AG04449 (cell line): ENCODE measurements around the gene RFX6.

Experiments used
- CTCF ChIA-PET: fragments of 350-600 bp; formaldehyde crosslinking; extraction: SDS; loops from one replicate; lab custom pipeline; 2021; ENCODE audit warnings: antibody characterized with exemption; lab: Yijun Ruan, JAX
- POLR2A ChIA-PET: fragments of 400-600, 350-600 bp; formaldehyde crosslinking; extraction: SDS; loops from one replicate; lab custom pipeline; 2020; ENCODE audit warnings: antibody characterized with exemption, inconsistent platforms; lab: Yijun Ruan, JAX
- DNase-seq: peaks from one replicate; pipeline ENCODE4 v3.0.0-alpha.2; 2010; ENCODE audit warnings: low read depth, low spot score
- H3K4me3 ChIP-seq: 2 replicates; pipeline ENCODE4 v1.5.1; 2011; ENCODE audit warnings: low read depth, mild to moderate bottlenecking, control low read depth, low read length
- CTCF ChIP-seq: IDR thresholded peaks from one replicate; pipeline ENCODE4 v1.5.1; 2011; ENCODE audit warnings: mild to moderate bottlenecking, moderate library complexity, low read length, control low read depth, inconsistent platforms; ENCODE audit not compliant: insufficient read depth; ENCODE audit errors: missing control alignments

The RFX6 gene

GRCh38 chr6:116872771-116873170 is 4.3 kb upstream of the RFX6 start:
- no peak for TF ChIP-seq CTCF
- POLR2A ChIA-PET: no interaction called here
- CTCF ChIA-PET: no interaction called here
- no peak for DNase-seq
- no peak overlapping the region for H3K4me3 ChIP-seq

- POLR2A ChIA-PET: no interaction called here
- no peak overlapping the region for H3K4me3 ChIP-seq
- CTCF ChIA-PET: no interaction called here
- no peak for DNase-seq
- no peak for TF ChIP-seq CTCF
Measured at GRCh38 chr6:116876107-116876506, 935 bp upstream of the RFX6 start.

GRCh38 chr6:116877743-116878142 is 701 bp downstream of the RFX6 start:
- TF ChIP-seq CTCF: no peak
- no peak overlapping the region for H3K4me3 ChIP-seq
- ChIA-PET POLR2A (no interaction called here), CTCF (no interaction called here)
- DNase-seq: no peak

GRCh38 chr6:116881236-116881635 is 4.2 kb downstream of the RFX6 start:
- ChIA-PET CTCF (interaction anchor here (1.0 kb wide), 1 partner anchor 8 kb away, joined by 3 read pairs; no protein-coding TSS in a partner anchor), POLR2A (no interaction called here)
- no peak for TF ChIP-seq CTCF
- no peak for DNase-seq
- no peak overlapping the region for H3K4me3 ChIP-seq

- CTCF ChIA-PET: interaction anchor here (0.8 kb wide), 1 partner anchor 86 kb away, joined by 3 read pairs; no protein-coding TSS in a partner anchor
- no peak for TF ChIP-seq CTCF
- no peak for DNase-seq
Measured at GRCh38 chr6:116883005-116883404, 6.0 kb downstream of the RFX6 start.

GRCh38 chr6:116884530-116884929 is 7.5 kb downstream of the RFX6 start:
- no peak for TF ChIP-seq CTCF
- ChIA-PET CTCF (no interaction called here), POLR2A (no interaction called here)
- no peak overlapping the region for H3K4me3 ChIP-seq
- no peak for DNase-seq

More at GRCh38 chr6:116883005-116883404, 6.0 kb downstream of the RFX6 start:
- H3K4me3 ChIP-seq: no peak overlapping the region
- POLR2A ChIA-PET: no interaction called here
